ENCODE measurements around the gene BMPER.

The BMPER gene

DNA sequence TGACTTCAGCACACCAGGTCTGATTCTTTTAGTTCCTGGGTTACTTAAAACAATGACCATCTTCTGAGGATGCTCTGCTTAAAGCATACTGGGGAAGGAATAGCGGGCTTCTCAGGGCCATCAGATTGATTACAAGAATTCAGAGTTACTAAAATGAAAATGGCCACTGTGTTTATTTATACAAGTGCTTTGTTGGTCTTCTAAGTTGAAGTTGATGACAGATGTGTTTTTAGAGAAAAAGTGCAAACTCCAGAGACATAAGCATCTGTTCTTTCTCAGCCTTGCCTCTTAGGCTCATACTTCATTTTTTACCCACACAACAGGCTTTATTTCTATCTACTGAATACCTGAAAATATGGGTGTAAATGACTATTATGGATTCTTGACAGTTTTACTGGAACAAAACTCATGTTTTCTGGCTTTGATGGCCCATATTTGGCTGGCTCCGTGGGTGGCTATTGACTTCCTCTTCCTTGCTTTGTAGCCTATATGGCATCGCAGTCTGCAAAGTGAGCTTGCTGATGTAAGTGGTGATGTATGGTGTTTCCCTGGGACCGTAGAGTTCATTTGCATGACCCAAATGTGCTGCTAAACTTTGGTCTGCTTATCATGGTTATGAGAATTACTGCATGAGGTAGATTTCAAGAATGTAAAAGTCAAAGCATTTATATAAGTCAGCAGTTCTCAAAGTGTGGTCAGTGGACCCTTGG, 121.3 kb downstream of the BMPER start:
- DNase-seq (ENCODE audit: low spot score), result no peak

DNA sequence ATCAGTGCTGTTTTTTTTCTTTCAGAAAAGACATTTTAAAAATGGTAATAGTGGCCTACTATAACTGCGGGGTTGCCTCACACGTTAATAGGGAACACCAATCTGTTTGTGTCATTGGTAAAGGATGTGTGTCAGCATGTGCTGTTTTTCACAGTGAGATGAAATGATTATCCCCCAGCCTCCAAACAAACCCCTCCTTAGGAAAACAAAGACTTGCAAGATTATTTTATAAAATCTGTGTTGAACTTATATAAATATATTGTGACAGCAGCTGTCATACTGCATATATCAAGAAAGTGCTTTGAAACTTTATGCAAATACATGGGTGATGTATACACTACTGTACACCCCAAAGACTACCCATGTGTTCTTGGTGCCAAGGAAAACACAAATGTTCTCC, 125.8 kb downstream of the BMPER start:
- DNase-seq (ENCODE audit: low spot score), result no peak

DNA sequence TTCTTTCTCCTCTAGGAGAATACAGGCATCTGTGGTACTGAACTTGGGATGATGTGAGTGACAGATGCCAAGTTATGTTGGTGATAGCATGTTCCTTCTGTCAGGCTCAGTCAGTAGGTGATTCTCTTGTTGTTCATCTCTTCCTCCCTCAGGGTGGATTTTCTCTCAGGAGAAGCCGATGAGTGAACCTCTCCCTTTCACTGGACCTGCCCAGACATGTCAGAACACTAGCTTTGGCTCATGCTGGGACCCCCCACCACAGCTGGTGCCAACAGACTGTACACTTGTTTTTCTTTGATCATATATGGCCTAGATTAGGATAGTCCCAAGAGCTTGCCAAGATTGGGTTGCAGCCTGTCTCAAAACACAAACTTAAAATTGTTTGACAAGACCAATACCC, 129.4 kb downstream of the BMPER start:
- no peak for DNase-seq (ENCODE audit: low spot score)

DNA sequence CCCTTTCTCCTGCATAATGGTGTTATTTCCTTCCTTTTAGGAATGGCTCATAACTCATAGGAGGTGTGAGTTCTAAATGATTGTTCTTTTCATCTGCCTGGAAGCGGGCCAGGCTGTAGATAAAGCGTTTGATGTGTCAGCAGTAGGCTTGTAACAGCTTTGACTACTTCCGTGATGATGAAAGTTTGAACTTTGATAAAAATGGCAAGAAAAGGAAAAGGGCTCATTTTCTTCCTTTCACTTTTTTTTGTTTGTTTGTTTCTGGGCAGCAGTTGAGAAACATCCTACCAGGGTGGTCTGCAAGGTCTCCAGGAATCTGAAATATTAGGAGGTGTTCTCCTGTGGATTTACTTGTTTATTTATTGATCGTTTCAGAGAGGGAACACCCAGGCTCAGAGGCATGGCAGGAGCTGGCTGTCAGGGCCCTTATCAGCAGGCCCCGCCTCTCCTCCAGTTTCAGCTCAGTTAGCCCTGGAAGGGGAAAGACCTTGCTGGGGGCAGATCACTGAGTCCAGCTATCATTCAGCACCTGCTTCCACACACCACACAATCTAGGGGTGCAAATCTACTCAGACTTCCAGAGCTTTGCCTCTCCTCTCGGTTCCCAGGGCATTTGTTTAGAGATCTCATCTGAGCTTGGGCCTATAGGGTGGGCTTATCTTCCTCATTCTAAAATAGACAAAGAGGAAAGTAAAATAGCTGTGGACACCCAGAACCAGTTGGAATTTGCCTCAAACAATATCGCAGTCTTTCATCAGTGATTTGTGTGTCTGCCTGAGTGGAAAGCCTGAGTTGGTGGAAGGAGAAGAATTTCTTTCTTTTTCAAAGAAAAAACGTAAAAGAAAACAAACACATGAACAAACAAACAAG, 130.9 kb downstream of the BMPER start:
- no peak for DNase-seq (ENCODE audit: low spot score)

DNA sequence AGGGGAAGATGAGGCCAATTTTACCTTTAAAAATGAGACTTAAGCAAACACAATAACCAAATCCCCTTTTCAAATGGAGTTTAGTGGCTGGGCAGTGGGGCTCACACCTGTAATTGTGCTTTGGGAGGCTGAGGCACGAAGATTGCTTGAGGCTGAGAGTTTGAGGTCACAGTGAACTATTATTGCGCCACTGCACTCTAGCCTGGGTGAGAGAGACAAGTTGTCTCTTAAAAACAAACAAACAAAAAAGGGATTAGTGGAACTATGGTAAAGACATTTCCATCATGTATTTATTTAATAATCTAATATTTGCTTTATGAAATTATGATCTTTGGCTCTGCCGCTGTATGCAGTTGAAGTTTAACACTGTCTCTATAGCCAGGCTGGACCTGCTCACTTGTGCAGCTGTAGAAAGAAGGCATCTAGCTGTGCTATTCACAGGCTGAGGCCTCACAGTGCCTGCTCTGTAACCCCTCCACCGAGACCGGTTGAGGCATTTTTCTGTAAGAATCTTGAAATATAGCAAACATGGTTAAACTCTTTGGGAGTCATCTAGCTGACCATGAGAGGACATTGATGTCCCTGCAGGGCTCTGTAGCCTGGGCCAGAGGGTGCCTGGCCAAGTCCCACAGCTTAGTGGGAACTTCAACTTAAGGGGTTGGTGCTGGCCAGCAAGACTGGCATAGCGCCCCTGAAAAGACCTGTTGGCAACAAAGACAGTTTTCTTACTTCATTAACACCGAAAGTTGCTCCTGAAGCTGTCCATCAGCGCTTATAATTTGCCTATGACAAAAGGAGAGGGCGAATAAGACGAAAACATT, 131.8 kb downstream of the BMPER start:
- no peak for DNase-seq (ENCODE audit: low spot score)

DNA sequence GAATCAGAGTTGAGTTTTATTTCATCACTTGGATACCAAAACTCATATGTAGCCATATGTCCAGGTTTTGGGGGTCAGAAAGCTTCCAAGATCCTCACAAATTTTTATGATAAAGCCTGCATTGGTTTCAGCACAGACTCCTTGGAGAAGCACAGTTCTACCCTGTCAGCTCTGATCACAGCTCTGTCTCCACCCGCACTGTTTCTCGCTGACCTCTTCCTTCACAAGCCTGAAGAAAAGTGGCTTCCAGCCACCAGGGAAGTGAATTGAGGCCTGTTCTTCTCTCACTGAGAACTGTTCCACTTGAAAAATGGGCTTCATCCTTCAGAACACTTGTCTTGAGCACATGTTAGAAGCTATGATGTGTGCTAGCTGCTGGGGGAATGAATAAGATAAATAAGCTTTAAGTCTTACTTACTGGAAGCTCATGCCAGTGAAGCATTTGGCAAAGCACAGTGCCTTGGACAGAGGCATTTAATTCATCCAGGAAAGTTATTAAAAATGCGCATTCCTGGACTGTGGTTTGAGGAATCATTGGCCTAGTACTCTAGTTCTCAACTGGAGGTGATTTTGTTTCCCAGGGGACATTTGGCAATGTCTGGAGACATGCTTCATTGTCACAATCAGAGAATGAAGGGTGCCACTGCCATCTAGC, 133.6 kb downstream of the BMPER start:
- DNase-seq (ENCODE audit: low spot score), result no peak

DNA sequence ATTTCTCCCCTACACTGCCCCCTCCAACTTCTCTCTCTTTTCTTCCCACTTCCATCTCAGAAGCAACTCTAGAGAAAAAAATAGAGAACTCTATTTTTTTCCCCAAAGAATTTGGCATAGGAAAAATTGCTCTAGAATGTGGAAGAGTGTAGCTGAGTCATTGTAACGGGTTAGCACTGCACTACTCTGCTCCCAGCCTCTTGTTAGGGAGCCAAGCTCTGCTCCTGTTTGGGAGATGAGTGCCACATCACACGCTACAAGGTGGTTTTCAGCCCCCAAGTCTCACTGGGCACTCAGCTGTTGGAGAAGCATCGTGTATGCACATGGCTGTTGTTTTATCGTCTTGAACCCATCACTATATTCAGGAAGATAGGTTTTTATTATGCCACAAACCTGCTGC, 136.4 kb downstream of the BMPER start:
- no peak for DNase-seq (ENCODE audit: low spot score)

DNA sequence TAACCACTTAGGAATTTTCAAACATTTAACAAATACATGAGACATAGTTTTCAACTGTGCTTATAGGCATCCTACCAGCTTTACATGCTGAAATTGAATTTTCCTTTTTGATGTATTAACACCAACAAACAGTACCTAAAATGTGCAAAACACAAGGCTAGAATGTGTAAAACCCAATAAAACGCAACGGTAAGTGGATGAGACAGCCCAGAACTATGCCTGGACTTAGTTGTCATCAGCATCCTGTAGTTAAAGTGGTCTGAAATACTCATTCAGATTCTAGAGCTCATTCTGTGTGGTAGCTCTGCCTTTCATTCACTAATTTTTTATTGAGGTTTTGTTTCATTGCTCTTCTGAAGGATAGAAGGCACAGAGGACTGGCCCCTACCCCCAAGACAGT, 137.1 kb downstream of the BMPER start:
- no peak for DNase-seq (ENCODE audit: low spot score)

DNA sequence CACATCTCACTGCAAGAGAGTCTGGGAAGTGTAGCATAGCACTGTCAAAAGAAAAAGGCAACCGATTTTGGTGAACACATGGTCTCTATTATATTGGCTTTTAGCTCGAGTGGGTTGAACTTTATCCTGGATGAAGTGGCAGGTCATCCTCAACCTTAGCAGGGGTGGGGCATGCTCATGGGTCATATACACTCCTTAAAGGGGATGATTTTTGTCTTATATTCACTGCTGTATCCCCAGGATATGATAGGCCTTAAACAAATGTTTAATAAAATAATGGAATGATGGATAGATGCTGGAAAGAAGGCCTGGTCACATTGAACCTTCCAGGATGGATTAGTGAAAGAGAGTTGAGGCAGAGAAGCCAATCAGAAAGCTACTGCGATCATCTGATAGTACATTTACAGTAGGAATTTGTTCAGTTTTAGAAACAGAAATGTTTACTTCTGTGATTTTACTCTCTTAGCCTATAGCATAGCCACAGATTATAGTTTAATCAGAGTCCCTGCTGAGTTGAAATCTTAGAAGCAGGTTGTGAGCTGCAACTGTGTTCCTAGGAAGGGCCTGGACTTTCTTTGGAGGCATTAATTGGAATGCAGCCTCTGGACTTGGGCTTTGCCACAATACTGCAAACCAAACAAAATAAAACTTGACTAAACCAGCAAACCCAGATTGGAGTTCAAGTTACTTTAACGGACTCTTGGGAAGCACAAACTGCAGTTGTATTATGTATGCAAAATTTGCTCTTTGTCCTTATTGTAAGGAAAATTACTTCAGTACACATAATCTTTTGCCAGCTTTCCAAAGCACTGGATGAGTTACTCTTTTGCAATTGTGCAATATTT, 138.3 kb downstream of the BMPER start:
- no peak for DNase-seq (ENCODE audit: low spot score)

DNA sequence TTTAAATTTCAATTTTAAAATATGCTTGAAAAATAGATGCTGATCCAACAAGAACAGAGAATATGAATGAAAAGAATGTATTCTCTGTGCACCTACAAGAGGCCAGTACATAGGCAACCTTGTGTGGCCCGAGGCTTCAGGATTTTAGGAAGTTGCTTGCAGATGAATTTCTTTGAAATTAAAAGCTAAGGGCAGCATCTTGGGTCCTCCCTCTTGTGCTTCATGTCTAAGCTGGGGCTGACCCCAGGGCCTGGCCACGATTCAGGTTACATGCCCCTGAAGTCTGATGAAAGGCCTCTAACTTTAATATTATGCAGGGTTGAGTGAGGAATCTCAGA, 138.9 kb downstream of the BMPER start:
- DNase-seq (ENCODE audit: low spot score), result no peak

DNA sequence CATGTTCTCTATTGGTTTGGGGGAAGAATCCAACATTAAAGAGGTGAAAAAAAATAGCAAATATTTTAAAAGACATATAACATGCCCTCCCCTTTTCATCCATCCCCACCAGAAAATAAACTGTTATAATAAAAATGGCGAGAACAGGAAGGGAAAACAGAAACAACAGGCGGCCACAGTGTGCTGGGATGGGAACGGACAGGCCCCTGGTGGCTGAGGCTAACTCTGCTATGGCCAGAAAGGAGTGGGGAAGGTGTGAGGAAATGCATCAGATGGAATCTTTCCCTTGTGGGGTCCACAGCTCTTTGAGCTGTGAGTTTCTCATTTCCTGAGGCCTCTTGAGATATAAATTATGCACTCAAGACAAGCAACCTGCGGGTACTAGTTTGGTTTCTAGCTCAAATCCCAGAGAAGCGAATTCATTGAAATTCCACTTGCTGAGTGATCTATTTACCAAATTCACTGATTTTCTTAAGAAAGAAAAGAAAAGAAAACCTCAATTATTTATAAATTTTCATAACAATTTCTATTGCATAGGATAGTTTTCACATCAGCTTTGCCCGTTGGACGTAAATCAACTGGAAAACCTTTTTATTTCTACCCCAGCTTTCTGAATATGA, 139.5 kb downstream of the BMPER start:
- DNase-seq (ENCODE audit: low spot score), result no peak

DNA sequence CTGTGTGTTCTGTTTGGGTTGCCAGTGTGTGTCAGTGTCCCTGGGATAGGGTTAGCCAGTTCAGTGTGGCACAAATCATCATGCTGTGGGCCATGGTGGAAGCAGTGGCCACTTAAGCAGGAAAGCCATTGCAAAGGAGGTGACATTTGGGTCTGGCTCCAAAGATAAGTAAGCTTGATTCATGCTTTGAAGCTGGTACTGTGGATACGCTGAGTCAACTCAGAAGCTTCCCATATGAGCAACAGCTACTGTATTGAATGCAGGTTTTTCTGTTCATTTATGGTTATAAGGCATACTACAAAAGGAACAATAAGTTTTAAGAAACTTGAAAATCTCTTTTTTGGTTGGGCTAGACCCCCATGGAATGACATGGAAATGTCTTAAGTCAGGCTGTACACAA, 143.1 kb downstream of the BMPER start:
- no peak for DNase-seq (ENCODE audit: low spot score)

DNA sequence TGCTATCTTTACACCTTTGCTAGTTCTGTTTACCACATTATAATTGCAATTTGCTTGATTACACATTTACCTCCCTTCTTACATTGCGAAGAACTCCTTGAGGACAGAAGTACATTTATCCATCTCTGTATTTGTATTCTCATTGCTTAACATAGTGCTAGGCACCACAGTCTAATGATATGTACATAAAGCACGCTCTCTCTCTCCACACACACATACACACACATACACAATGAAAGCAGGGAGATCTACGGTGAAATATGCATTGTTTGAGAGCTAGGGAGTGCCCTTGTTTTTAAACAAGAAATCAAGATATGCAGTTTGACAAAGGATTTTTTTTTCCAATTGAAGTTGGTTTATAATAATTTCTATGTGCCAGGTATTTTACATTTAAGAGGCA, 148.7 kb downstream of the BMPER start:
- DNase-seq (ENCODE audit: low spot score), result no peak

DNA sequence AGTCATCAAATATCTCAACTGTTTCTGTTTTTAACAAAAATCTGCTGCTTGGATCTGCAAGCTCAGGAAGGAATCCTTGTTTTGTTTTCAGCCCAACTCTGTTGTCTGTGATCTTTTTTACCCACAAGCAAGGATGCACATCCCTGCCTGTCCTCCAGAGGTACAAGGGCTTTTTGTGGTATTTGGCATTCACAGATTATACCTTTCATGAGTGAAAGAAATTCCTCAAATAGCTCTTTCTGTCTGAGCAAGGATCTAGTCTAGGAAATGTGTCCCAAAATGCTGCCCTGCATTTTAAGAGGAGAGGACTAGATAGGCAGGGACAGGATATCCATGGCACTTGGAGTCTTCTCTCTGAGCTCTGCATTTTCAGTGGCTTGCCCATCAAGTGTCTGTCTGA, 151.8 kb downstream of the BMPER start:
- no peak for DNase-seq (ENCODE audit: low spot score)

DNA sequence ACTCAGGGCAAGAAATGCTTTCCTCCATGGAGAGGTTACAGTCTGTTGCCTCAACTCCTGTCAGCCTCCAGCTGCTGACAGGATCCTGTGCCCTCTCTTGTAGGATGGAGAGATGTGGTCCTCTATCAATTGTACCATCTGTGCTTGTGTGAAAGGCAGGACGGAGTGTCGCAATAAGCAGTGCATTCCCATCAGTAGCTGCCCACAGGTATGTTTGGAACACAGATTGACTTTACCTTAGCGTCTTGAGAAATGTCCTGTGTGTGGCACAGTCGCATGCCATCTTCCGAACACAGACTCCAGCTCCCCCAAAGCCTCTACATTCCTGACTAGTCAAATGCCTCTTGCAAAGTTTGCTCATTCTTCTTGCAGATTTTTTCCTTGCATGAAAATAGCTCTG, 152.6 kb downstream of the BMPER start:
- no peak for DNase-seq (ENCODE audit: low spot score)

DNA sequence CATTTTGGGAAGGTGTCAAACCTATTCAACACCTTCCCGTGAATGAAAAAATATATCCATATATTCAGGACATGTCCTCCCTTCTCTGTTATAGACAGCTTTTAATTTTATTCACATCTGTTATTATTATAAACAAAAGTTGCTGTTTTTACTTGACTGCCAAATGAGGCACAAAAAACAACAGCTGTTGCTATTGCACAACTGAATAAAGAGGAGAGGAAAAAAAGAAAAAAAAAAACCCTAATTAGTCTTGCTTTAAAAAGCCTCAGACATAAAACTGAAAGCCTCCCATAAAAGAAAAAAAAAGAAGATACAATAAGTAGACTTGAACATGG, 153.4 kb downstream of the BMPER start:
- no peak for DNase-seq (ENCODE audit: low spot score)

DNA sequence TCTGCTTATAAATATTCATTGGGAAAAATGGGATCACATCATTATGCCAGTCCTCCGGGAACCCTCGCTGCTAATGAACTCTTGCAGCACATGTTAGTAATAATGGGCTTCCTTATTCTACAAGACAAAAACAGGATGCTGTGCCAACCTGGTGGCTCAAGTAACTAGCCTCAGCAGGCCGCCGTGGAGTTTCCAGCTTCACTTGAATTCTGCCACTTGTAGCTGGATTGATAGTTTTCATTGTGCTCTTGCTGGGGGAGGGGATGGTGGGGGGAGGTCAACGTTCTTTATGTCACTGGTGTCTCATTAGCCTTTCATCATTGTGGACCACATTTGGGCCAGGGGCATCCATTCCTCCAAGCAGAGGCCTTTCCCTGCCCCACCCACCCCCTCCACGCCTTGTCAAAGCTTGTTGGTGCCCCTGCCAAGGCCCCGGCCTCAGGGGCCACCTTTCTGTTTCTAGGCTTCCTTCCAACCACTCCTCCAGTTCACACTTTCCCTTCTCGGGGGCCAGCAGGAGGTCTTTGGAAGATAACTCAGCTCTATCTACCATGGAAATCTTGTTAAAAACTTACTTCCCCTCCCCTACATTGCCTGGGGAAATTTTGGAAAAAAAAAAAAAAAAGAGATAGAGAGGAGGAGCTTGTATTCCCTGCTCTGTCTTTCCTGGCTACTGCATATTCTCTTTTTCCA, 153.9 kb downstream of the BMPER start:
- no peak for DNase-seq (ENCODE audit: low spot score)

DNA sequence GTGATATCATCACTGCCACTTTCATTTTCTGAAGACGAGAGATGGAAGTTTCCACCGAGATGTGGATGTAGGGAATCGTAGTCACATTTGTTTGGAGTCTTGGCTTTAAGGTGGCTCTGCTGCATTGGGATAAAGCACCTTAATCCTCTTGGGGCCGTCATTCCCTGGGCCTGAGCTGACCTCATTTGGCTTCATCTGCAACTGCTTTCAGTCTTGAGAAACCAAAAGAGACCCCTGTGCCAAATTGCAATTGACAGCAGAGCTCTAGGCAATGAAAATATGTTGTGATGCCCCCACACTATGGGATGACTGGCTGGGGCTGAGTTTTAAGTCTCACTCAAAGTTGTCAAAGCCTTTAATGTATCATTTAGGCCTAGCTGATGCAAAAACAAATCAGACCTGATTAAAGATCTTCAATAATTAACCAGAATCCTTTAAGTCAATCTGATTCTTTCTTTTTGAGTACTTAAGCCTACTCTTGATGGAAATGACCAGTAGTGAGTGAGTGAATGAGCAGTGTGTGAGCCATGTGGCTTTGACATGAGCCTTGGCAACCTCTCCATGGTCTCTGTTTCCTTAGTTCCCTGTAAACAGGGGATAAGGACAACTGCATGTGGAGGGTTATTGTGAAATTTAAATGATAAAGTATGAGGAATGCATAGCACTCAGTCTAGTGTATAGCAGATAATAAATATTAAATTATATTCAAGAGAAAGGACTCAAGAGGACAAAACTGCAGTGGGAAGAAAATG, 155.0 kb downstream of the BMPER start:
- DNase-seq (ENCODE audit: low spot score), result no peak

DNA sequence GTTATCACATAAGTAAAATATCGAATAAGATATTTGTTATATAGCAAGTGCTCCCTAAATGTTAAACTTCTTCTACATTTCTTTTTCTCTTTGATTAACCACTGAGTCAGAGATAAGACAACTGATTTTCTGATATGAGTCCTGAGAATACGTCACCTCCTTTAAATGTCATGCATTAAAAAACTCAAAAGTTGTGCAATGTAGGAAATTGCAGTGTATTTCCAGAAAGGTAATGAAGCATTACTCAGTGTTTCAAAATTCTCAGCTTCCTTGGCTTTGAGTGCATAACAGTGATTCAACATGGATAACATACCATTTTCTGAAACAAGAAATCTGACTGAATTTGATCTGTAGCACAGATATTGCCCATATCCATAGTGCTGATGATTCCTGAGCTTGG, 155.8 kb downstream of the BMPER start:
- no peak for DNase-seq (ENCODE audit: low spot score)

DNA sequence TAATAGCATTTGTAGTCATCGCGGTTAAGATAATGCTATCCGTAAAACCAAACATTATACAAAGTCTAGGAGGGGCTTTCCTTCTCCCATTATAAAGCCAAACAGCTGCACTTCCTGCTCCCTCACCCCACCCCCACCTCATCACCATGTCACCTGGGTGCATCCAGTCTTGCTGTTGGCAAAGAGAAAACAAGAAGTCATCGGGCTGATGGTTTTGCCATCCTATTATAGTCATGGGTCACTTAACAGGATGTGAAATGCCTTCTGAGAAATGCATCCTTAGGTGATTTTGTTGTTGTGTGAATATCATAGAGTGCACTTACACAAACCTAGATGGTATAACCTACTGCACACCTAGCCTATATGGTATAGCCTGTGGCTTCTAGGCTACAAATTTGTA, 157.0 kb downstream of the BMPER start:
- no peak for DNase-seq (ENCODE audit: low spot score)
